HepG2 (cell line): Measurements from ENCODE around the gene PLK5. TPM values are rescaled to one million over a fixed set of nuclear protein-coding genes. Genes with fewer than 3 reads are reported as not detected.

Experiments
- CHCHD3 ChIP-seq: sonication (generic); formaldehyde crosslinking; IDR thresholded peaks from 2 replicates; pipeline ENCODE4 v1.8.0; 2022; ENCODE audit warnings: mild to moderate bottlenecking, missing genetic modification reagents, moderate library complexity
- HNRNPLL ChIP-seq: fragments of 200-400 bp; formaldehyde crosslinking; IDR thresholded peaks from 2 replicates; pipeline ENCODE4 v1.6.1; 2017; ENCODE audit warnings: mild to moderate bottlenecking, low read depth, low read length; ENCODE audit not compliant: poor library complexity, severe bottlenecking
- MED13 ChIP-seq: sonication (generic); formaldehyde crosslinking; IDR thresholded peaks from 2 replicates; pipeline ENCODE4 v1.5.0; 2020; ENCODE audit warnings: missing genetic modification reagents
- MEF2D ChIP-seq: sonication (generic); formaldehyde crosslinking; IDR thresholded peaks from 2 replicates; pipeline ENCODE4 v1.5.1; 2020; ENCODE audit warnings: mild to moderate bottlenecking, missing genetic modification reagents
- MXD4 ChIP-seq: IDR thresholded peaks from 2 replicates; pipeline ENCODE4 v1.6.1; 2016; ENCODE audit warnings: mild to moderate bottlenecking, missing biosample characterization, missing genetic modification reagents
- RBFOX2 ChIP-seq: fragments of 200-400 bp; formaldehyde crosslinking; IDR thresholded peaks from 2 replicates; pipeline ENCODE4 v1.6.1; 2017; ENCODE audit warnings: low read depth, mild to moderate bottlenecking, low read length
- SMARCE1 ChIP-seq: fragments of 450-650 bp; IDR thresholded peaks from 2 replicates; pipeline ENCODE4 v1.6.1; 2017; ENCODE audit warnings: borderline replicate concordance
- SNRNP70 ChIP-seq: fragments of 200-400 bp; formaldehyde crosslinking; IDR thresholded peaks from 2 replicates; pipeline ENCODE4 v1.6.1; 2017; ENCODE audit warnings: mild to moderate bottlenecking, low read depth, low read length, moderate library complexity
- SRSF1 ChIP-seq: fragments of 200-400 bp; formaldehyde crosslinking; optimal IDR thresholded peaks from 2 replicates; pipeline ENCODE3; 2017; ENCODE audit warnings: mild to moderate bottlenecking, low read depth, low read length, moderate library complexity
- ZFX ChIP-seq: sonication (generic); formaldehyde crosslinking; IDR thresholded peaks from 2 replicates; pipeline ENCODE4 v1.4.0; 2020; ENCODE audit warnings: mild to moderate bottlenecking, low read depth, missing genetic modification reagents, moderate library complexity
- ZNF781 ChIP-seq: sonication (generic); formaldehyde crosslinking; IDR thresholded peaks from 2 replicates; pipeline ENCODE4 v1.5.1; 2020; ENCODE audit warnings: borderline replicate concordance, mild to moderate bottlenecking, missing genetic modification reagents; ENCODE audit errors: not compliant biosample characterization
- ZSCAN12 ChIP-seq: sonication (generic); formaldehyde crosslinking; IDR thresholded peaks from 2 replicates; pipeline ENCODE4 v1.9.0; 2021; ENCODE audit warnings: mild to moderate bottlenecking, missing genetic modification reagents
- polyA plus RNA-seq, 8 experiments: library from polyadenylated mRNA; depleted of rRNA in 3 of 8; stranded (reverse) in 7 of 8; unstranded in 1 of 8; fragments of >200 nt; fragmentation: Illumina TruSeq in 4 of 8; extraction: Trizol in 4 of 8; gene quantifications; 2 replicates each; pipeline versions ENCODE4 v1.2.1 to v1.2.3, GENCODE V29; 2011 to 2016; ENCODE audit warnings: low read depth in 4 of 8, missing spikeins in 1 of 8, mixed read lengths in 1 of 8; ENCODE audit not compliant: insufficient read depth in 1 of 8
- total RNA-seq, 5 experiments: library from RNA; depleted of rRNA; stranded (reverse); fragments of >200 nt; fragmentation: Illumina TruSeq; extraction: Trizol; gene quantifications; 2 replicates each; pipeline ENCODE4 v1.2.3, GENCODE V29; 2016; ENCODE audit warnings: low read depth in 1 of 5
- TF ChIP-seq, protein P1 (sequence below): sonication (generic); formaldehyde crosslinking; IDR thresholded peaks from 2 replicates; pipeline ENCODE4 v1.9.0; 2022; ENCODE audit warnings: missing genetic modification reagents, mild to moderate bottlenecking, borderline replicate concordance
- TF ChIP-seq, protein P2 (sequence below): sonication (generic); formaldehyde crosslinking; IDR thresholded peaks from 2 replicates; pipeline ENCODE4 v1.8.0; 2022; ENCODE audit warnings: missing genetic modification reagents, mild to moderate bottlenecking, moderate library complexity, borderline replicate concordance
- TF ChIP-seq, protein P3 (sequence below): sonication (generic); formaldehyde crosslinking; IDR thresholded peaks from 2 replicates; pipeline ENCODE4 v1.4.0; 2020; ENCODE audit warnings: missing genetic modification reagents
- TF ChIP-seq, protein P4 (sequence below): sonication (generic); formaldehyde crosslinking; IDR thresholded peaks from 2 replicates; pipeline ENCODE4 v1.4.0; 2020; ENCODE audit warnings: missing genetic modification reagents, borderline replicate concordance
- TF ChIP-seq, protein P5 (sequence below): IDR thresholded peaks from 2 replicates; pipeline ENCODE4 v1.6.1; 2016; ENCODE audit warnings: mild to moderate bottlenecking, missing biosample characterization, missing genetic modification reagents

The PLK5 gene
- total and polyA plus RNA-seq, 2 of the 13 experiments (the other 11 are each of a cell fraction or from before 2014, with no cell fraction given), result not detected

DNA sequence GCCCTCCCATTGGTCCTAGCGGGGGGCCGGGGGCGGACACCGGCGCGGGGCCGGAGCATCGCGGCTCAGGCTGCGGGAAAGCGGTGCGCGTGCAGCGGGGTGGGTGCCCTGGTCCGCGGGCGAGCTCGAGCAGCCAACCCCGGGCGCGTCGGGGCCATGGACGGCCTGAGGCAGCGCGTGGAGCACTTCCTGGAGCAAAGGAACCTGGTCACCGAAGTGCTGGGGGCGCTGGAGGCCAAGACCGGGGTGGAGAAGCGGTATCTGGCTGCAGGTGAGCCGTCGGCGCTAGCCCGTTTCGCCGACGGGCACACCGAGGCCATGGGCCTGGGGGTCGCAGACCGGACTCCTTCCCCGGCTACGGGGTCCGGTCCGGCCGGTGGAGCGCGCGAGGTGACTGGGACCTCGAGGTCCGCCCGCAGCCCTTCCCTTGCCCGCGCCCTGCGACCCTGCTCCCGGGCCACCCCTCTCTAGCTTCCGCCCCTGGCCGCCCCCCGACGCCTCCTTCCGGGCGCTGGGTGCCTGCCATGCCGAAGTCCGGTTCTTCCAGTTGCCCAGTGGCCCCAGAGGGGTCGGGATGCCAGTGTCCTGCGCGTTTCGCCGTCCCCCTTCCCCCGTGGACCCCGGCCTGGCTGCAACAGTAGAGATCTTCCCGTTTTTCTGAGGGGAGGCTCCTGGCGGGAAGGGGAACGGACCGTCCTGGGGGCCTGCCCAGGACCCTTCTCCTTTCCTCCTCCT is 32.6 kb upstream of the PLK5 start, which contains the start of gene REEP6 (continued):
- TF ChIP-seq, protein P1, sequence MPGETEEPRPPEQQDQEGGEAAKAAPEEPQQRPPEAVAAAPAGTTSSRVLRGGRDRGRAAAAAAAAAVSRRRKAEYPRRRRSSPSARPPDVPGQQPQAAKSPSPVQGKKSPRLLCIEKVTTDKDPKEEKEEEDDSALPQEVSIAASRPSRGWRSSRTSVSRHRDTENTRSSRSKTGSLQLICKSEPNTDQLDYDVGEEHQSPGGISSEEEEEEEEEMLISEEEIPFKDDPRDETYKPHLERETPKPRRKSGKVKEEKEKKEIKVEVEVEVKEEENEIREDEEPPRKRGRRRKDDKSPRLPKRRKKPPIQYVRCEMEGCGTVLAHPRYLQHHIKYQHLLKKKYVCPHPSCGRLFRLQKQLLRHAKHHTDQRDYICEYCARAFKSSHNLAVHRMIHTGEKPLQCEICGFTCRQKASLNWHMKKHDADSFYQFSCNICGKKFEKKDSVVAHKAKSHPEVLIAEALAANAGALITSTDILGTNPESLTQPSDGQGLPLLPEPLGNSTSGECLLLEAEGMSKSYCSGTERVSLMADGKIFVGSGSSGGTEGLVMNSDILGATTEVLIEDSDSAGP (CRISPR knock-in tag), result peak; percentile 60; the same call in 1 of the 2 replicates
- TF ChIP-seq ZNF781 (CRISPR knock-in tag) (no peak), SMARCE1 (no peak), ZSCAN12 (CRISPR knock-in tag) (peak; percentile 86; the same call in 1 of the 2 replicates), MED13 (CRISPR knock-in tag) (peak; percentile 53; the same call in 1 of the 2 replicates), CHCHD3 (CRISPR knock-in tag) (0 out of 2 replicates have a peak, but pooled peaks have one; percentile 40), MEF2D (no peak), RBFOX2 (peak; percentile 91), HNRNPLL (peak; percentile 5), ZFX (CRISPR knock-in tag) (peak; percentile 47; the same call in 1 of the 2 replicates), MXD4 (CRISPR knock-in tag) (peak; percentile 48), SRSF1 (no peak), SNRNP70 (no peak)
- TF ChIP-seq, protein P2, sequence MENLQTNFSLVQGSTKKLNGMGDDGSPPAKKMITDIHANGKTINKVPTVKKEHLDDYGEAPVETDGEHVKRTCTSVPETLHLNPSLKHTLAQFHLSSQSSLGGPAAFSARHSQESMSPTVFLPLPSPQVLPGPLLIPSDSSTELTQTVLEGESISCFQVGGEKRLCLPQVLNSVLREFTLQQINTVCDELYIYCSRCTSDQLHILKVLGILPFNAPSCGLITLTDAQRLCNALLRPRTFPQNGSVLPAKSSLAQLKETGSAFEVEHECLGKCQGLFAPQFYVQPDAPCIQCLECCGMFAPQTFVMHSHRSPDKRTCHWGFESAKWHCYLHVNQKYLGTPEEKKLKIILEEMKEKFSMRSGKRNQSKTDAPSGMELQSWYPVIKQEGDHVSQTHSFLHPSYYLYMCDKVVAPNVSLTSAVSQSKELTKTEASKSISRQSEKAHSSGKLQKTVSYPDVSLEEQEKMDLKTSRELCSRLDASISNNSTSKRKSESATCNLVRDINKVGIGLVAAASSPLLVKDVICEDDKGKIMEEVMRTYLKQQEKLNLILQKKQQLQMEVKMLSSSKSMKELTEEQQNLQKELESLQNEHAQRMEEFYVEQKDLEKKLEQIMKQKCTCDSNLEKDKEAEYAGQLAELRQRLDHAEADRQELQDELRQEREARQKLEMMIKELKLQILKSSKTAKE (CRISPR knock-in tag), result peak; percentile 22; the same call in 1 of the 2 replicates
- TF ChIP-seq, protein P3, sequence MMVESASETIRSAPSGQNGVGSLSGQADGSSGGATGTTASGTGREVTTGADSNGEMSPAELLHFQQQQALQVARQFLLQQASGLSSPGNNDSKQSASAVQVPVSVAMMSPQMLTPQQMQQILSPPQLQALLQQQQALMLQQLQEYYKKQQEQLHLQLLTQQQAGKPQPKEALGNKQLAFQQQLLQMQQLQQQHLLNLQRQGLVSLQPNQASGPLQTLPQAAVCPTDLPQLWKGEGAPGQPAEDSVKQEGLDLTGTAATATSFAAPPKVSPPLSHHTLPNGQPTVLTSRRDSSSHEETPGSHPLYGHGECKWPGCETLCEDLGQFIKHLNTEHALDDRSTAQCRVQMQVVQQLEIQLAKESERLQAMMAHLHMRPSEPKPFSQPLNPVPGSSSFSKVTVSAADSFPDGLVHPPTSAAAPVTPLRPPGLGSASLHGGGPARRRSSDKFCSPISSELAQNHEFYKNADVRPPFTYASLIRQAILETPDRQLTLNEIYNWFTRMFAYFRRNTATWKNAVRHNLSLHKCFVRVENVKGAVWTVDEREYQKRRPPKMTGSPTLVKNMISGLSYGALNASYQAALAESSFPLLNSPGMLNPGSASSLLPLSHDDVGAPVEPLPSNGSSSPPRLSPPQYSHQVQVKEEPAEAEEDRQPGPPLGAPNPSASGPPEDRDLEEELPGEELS (CRISPR knock-in tag), result 0 out of 2 replicates have a peak, but pooled peaks have one; percentile 28
- TF ChIP-seq, protein P4, sequence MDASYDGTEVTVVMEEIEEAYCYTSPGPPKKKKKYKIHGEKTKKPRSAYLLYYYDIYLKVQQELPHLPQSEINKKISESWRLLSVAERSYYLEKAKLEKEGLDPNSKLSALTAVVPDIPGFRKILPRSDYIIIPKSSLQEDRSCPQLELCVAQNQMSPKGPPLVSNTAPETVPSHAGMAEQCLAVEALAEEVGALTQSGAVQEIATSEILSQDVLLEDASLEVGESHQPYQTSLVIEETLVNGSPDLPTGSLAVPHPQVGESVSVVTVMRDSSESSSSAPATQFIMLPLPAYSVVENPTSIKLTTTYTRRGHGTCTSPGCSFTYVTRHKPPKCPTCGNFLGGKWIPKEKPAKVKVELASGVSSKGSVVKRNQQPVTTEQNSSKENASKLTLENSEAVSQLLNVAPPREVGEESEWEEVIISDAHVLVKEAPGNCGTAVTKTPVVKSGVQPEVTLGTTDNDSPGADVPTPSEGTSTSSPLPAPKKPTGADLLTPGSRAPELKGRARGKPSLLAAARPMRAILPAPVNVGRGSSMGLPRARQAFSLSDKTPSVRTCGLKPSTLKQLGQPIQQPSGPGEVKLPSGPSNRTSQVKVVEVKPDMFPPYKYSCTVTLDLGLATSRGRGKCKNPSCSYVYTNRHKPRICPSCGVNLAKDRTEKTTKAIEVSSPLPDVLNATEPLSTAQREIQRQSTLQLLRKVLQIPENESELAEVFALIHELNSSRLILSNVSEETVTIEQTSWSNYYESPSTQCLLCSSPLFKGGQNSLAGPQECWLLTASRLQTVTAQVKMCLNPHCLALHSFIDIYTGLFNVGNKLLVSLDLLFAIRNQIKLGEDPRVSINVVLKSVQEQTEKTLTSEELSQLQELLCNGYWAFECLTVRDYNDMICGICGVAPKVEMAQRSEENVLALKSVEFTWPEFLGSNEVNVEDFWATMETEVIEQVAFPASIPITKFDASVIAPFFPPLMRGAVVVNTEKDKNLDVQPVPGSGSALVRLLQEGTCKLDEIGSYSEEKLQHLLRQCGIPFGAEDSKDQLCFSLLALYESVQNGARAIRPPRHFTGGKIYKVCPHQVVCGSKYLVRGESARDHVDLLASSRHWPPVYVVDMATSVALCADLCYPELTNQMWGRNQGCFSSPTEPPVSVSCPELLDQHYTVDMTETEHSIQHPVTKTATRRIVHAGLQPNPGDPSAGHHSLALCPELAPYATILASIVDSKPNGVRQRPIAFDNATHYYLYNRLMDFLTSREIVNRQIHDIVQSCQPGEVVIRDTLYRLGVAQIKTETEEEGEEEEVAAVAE, result 0 out of 2 replicates have a peak, but pooled peaks have one; percentile 8
- TF ChIP-seq, protein P5, sequence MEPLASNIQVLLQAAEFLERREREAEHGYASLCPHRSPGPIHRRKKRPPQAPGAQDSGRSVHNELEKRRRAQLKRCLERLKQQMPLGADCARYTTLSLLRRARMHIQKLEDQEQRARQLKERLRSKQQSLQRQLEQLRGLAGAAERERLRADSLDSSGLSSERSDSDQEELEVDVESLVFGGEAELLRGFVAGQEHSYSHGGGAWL (CRISPR knock-in tag), result peak; percentile 61
